NCI-H446 treated with DMSO at 0.1 percent for 48 hours (cell line): ENCODE results near the gene RAE1.
"Not testable (repeated sequence)": the region's sequence is repeated elsewhere in the genome, so short reads cannot be mapped to it uniquely, and the experiment has no call there.

ENCODE experiments used
- DNase-seq: peaks from one replicate; lab custom pipeline; 2025; lab: John Stamatoyannopoulos, UW

RAE1 gene

DNA sequence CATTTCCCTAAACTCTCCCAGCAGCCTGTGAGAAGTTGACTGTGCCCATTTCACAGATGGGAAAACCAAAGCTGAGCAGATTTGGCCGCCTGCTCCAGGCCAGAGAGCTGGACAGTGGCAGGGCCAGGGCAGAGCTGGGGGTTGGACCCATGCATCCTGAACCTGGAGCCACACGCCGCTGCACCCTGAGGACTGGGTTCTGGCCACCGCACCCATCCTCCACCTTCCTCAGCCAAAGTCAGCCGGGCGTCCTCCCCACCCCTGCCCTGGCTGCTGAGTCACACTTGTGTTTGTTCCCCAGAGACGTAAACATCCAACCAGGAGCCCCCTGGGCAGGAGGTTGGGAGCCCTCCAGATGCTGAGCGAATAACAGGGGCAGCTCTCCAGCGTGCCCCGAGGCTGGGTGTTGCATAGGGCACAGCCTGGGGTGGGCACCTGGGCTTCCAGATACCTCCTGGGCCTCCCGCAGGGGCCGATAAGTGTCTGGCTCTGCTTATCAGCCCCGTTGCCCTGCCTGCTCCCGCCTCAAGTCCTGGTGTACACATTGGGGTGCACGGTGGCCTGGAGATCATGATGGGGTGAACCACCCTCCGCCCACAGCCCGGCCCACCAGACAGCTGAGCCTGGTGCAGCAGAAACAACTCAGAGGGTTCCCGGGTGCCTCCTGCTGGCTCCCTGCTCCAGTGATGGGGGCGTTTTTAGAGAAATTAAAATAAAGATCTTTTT lies 64.0 kb downstream of the RAE1 start:
- no peak for DNase-seq

GRCh38 chr20:57415771-57416170 lies 64.7 kb downstream of the RAE1 start:
- no peak for DNase-seq

GRCh38 chr20:57416296-57417022 lies 65.4 kb downstream of the RAE1 start:
- no peak for DNase-seq

DNA sequence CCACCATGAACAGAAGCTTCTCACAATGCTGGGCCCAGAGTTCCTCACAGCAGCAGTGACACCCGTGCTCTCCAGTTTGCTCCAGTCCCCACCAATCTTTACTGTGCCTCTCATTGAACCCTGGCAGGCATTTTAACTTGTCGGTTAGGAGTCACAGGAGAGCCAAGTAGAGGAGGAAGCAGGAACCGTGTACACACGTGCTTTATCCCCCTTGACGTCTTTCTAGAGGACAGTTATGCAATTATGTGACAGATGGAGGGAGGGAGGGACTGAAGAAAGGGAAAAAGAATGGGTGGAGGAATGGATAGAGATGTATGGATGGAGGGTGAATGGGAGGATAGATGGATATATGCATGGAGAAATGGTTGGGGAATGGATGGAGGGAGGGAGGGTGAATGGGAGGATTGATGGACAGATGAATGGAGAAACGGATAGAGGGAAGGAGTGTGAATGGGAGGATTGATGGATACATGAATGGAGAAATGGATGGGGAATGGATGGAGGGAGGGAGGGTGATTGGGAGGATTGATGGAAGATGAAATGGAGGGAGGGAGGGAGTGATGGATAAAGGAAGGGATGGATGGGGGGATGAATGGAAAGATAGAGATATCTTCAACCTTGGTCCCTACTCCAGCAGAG lies 66.1 kb downstream of the RAE1 start:
- DNase-seq = no peak

DNA sequence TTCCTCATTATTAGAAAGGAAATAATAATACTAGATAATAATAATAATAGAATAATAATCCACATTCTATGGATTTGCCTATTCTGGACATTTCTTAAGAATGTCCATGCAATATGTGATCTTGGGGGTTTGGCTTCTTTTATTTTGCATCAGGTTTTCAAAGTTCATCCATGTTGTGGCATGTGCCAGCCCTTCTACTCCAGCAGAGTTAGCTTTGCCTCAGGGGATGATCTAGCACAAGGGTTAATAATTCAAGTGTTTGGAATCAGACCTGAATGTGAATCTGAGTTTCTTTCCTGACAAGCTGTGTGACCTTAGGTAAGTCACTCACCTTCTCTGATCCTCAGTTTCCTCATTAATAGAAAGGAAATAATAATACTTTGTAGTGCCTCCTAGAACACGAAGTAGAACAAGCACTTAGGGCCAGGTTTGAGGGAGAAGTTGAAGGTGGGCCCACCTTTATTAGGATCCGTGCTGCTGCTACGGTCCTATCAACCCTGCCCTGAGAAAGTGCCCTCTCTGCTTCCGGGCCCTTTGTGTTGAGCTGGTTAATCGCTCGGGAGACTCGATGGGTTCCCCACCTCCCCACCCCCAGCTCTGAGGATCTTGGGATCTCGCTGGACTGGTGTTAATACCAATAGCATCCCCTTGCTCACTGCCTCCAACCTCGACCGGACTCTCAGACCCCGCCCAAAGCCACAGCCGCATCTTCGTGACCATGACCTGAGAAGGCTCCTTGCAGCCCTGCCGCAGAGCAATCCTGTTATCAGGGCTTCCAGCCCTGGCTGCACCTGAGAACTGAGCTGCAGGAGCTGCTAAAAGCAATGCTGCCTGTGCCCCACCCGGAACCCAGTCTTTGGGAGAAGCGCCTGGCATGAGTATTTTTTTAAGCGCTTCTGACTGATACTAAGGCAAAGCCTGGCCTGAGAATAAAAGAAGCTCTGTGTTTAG lies 67.0 kb downstream of the RAE1 start:
- DNase-seq = no peak

DNA sequence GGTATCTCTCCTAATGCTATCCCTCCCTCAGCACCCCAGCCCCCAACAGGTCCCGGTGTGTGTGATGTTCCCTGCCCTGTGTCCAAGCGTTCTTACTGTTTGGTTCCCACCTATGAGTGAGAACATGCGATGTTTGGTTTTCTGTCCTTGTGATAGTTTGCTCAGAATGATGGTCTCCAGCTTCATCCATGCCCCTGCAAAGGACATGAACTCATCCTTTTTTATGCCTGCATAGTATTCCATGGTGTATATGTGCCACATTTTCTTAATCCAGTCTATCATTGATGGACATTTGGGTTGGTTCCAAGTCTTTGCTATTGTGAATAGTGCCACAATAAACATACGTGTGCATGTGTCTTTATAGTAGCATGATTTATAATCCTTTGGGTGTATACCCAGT lies 68.4 kb downstream of the RAE1 start:
- not testable (repeated sequence) for DNase-seq

- DNase-seq = no peak
These were observed 69.7 kb downstream of the RAE1 start for GRCh38 chr20:57420571-57421252.

DNA sequence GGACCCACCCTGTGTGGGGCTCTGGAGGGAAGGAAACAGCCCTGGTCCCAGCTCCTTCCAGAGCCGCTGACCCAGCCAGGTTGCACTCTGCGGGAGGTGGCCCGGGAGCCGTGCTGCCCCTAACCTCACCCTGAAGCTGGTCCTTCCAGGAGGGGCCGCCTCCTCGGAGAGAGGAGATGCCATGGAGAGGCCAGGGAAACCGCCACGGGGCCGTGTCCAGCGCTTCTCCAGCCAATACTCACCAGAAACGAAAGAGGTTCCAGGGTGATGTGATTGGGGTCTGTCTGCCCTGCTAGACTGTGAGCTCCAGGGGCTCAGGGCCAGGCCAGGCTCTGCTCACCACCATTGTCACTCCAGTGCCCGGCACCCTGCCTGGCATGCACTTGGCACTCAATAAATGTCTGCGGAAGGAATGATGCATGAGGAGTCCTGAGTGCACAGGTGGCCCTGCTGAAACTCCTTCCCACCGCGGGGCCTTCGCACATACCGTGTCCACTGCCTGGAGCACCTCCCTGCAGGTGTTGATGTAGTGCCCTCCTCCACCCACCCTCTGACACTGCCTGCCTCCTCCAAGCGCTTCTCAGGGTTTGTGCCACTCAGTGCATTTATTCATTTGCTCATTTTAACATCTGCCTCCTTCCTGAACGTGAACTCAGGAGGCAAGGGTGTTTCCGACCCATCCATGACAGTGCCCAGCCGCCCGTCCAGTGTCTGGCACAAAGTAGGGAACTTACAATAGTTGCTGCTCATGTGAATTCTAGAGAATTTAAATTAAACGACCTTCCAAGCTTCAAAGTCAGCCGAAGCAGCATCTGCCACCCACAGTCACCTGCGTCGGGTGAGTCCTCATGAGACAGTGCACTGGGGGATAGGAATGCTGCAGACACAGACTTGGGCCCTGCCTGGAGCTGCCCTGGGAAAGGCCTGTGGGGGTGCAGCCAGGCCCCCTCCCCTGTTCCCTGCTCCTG lies 70.5 kb downstream of the RAE1 start:
- DNase-seq = no peak

GRCh38 chr20:57422254-57422653 lies 71.2 kb downstream of the RAE1 start:
- DNase-seq = no peak

DNA sequence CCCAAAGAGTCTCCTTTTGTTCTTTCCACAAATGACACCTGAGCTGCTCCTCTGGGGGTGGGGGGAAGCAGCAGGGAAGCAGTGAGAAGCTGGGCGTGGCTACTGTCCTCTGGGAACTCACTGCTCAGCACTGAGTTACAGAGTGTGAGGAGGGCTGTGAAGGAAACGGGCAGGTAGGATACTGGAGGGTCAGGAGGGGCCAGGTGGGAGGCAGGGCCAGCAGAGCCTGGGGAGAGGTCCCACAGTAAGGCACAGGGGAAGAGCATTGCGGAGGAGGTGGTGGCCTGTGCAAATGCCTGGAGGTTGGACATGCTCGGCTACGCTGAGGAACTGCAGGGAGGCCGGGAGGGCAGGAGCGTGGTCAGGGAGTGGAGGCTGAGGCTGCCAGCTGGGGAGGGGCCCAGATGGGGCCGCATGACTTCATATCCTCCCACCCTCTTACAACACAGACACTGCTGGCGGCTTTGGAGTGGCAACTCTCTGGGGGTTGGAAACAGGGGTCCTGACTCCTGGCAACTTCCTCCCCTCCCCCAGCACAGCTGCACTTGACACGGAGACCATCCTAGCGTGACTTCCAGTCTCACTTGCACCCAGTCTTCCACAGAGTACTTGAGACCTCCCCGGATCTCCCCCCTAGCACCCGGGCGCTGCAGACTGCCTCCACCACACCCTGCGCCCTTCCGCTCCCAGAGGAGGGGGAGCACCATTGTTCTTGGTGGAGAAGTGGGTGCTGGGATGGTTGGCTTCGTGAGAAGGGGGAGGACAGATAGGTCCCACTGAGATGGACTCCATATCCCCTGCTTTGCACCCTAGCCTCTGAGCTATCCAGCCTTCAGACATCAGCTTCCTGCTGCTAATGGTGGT lies 74.3 kb downstream of the RAE1 start:
- DNase-seq = no peak

- DNase-seq = no peak
These were observed 75.2 kb downstream of the RAE1 start for GRCh38 chr20:57426271-57426689.

GRCh38 chr20:57426831-57427230 lies 75.8 kb downstream of the RAE1 start:
- DNase-seq = no peak

GRCh38 chr20:57428324-57429158 lies 77.5 kb downstream of the RAE1 start:
- DNase-seq = no peak
